Uterus (tissue), 4 donors: ENCODE results near the gene ABCC2. TPM values are rescaled to one million over a fixed set of nuclear protein-coding genes. Genes with fewer than 3 reads are reported as not detected.
A peak's percentile ranks its signal among the peaks of the same experiment; 100 is the strongest.
"Not testable (repeated sequence)": the region's sequence is repeated elsewhere in the genome, so short reads cannot be mapped to it uniquely, and the experiment has no call there.

ENCODE experiments used
- DNase-seq, 2 donors: peaks; one replicate each; pipeline ENCODE4 v3.0.0-alpha.2; 2019 to 2020
- H3K27ac ChIP-seq, 2 donors: fragments of 200-600 bp; sonication (generic); 1 replicate in 1 of 2; 2 replicates in 1 of 2; pipeline ENCODE4 v1.5.1; 2016 to 2018
- H3K27me3 ChIP-seq, 2 donors: fragments of 200-600 bp; sonication (generic); one replicate each; pipeline ENCODE4 v1.5.1; 2018 to 2019; ENCODE audit warnings: control low read depth in 1 of 2
- H3K36me3 ChIP-seq, 2 donors: fragments of 200-600 bp; sonication (generic); one replicate each; pipeline ENCODE4 v1.5.1; 2019; ENCODE audit warnings: control low read depth in 1 of 2
- H3K4me1 ChIP-seq, 2 donors: fragments of 200-600 bp; sonication (generic); one replicate each; pipeline ENCODE4 v1.5.1; 2018 to 2019; ENCODE audit warnings: control low read depth in 1 of 2
- H3K4me3 ChIP-seq, 2 donors: fragments of 200-600 bp; sonication (generic); 1 replicate in 1 of 2; 2 replicates in 1 of 2; pipeline ENCODE4 v1.5.1; 2018 to 2019; ENCODE audit warnings: mild to moderate bottlenecking in 1 of 2
- H3K9me3 ChIP-seq, 2 donors: fragments of 200-600 bp; sonication (generic); one replicate each; pipeline ENCODE4 v1.5.1; 2019; ENCODE audit warnings: control low read depth in 1 of 2
- POLR2A ChIP-seq, 2 donors: fragments of 450-650 bp; IDR thresholded peaks; one replicate each; pipeline ENCODE4 v1.6.1; 2016; ENCODE audit warnings: antibody characterized with exemption in 2 of 2, mild to moderate bottlenecking in 1 of 2, moderate library complexity in 1 of 2
- intact Hi-C: fragments of 100-400 bp; cut with DNase I; formaldehyde crosslinking; loops from one replicate; pipeline ENCODE4 v1.15.1; 2023; ENCODE audit warnings: low total_unique reads
- total RNA-seq, 4 donors: library from RNA; depleted of rRNA in 3 of 4; stranded (reverse); fragments of >200 nt in 3 of 4; gene quantifications; one replicate each; pipeline versions ENCODE4 v1.1.0 to v1.2.4, GENCODE V29; 2014 to 2023
- TF ChIP-seq, protein P1 (sequence below), 4 experiments: fragments of 200-600 bp in 2 of 4; fragments of 450-650 bp in 2 of 4; sonication (generic) in 2 of 4; IDR thresholded peaks; one replicate each; pipeline ENCODE4 v1.5.1; 2016 to 2019; ENCODE audit warnings: antibody characterized with exemption in 4 of 4, mild to moderate bottlenecking in 2 of 4, moderate library complexity in 1 of 4
- donor health status: DM: yes; HTN: yes; CAD: no.

Gene ABCC2
- 1 to 10 TPM in 3 of 4 donors, under 1 TPM in 1; 0.29 to 3.0 (median 1.2) TPM for total RNA-seq

DNA sequence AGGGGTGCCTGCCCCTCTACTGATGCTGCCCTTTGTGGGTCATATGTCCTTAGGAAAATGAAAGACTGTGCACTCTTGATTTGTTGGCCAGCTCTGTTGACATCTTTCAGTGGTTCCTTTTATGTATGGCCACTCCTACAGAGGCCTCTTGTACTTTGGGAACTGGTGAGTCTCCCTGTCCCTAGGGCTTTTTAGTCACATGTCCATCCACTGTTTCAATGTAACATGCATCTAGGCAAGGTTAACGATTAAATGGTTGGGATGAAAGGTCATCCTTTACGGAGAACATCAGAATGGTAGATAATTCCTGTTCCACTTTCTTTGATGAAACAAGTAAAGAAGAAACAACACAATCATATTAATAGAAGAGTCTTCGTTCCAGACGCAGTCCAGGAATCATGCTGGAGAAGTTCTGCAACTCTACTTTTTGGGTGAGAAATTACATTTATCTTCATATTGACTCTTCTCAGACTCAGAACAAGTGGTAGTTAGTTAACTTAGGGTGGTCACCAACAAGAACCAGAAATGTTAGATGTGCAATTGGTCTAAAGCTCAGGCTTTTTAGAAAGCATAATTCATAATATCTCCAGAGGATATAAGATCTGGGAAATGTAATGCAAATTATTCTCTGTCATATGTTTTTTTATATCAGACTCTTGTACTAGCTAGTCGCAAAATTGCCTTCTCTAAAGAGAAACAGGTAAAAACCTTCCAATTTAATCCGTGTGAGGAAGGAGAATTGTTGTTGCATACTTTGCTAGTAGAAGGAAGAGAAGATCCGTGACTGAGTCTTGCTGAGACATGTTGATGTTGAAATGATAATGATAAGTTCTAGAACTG lies at the start of gene ABCC2:
Gene ABCC2 (plus strand): TSS at position 194 of the 840 bp plus-strand sequence. CDS start 205 bp downstream, at position 399.
- TF ChIP-seq, protein P1, sequence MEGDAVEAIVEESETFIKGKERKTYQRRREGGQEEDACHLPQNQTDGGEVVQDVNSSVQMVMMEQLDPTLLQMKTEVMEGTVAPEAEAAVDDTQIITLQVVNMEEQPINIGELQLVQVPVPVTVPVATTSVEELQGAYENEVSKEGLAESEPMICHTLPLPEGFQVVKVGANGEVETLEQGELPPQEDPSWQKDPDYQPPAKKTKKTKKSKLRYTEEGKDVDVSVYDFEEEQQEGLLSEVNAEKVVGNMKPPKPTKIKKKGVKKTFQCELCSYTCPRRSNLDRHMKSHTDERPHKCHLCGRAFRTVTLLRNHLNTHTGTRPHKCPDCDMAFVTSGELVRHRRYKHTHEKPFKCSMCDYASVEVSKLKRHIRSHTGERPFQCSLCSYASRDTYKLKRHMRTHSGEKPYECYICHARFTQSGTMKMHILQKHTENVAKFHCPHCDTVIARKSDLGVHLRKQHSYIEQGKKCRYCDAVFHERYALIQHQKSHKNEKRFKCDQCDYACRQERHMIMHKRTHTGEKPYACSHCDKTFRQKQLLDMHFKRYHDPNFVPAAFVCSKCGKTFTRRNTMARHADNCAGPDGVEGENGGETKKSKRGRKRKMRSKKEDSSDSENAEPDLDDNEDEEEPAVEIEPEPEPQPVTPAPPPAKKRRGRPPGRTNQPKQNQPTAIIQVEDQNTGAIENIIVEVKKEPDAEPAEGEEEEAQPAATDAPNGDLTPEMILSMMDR (IDR thresholded peaks at IDR 0.05) = no peak
- TF ChIP-seq POLR2A (IDR thresholded peaks at IDR 0.05) = no peak
- DNase-seq = no peak
- no peaks in the 10 kb centered on the region for H3K4me1 ChIP-seq
- H3K9me3 ChIP-seq = no peaks in the 10 kb centered on the region
- no peaks in the 10 kb centered on the region for H3K27me3 ChIP-seq
- H3K4me3 ChIP-seq = no peak within 1 kb of the TSS
- no peaks in the 10 kb centered on the region for H3K36me3 ChIP-seq
- intact Hi-C loops = no loop called here
- H3K27ac ChIP-seq = no peak within 1 kb of the TSS

DNA sequence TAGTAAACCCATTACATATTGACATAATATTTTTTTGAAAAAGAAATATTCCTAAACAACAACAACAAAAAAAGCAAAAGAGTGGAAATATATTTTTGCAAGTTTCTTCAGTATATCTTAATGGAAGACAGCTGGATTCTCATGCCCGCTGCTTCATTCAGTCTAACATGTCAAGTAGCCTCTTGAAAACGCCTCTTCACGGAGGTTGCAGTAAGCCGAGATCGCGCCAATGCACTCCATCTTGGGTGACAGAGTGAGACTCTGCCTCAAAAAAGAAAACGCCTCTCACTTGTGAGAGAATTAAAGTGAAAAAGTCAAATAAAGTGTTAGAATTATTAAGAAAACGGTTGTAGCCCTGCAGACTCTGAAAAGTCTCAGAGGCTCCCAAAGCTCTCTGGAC lies 49.1 kb upstream of the ABCC2 start:
- no peak for TF ChIP-seq POLR2A (IDR thresholded peaks at IDR 0.05)
- TF ChIP-seq, protein P1 (IDR thresholded peaks at IDR 0.05) = no peak
- Histone ChIP-seq H3K4me3 (peak overlapping the region in 1 of 2 donors; percentile 90), H3K4me1 (peaks cover 0 to 6% of the 10 kb centered on the region in 2 donors), H3K36me3 (no peaks in the 10 kb centered on the region), H3K9me3 (no peaks in the 10 kb centered on the region), H3K27ac (no peak overlapping the region), H3K27me3 (no peaks in the 10 kb centered on the region)
- intact Hi-C loops = no loop called here
- no peak for DNase-seq

DNA sequence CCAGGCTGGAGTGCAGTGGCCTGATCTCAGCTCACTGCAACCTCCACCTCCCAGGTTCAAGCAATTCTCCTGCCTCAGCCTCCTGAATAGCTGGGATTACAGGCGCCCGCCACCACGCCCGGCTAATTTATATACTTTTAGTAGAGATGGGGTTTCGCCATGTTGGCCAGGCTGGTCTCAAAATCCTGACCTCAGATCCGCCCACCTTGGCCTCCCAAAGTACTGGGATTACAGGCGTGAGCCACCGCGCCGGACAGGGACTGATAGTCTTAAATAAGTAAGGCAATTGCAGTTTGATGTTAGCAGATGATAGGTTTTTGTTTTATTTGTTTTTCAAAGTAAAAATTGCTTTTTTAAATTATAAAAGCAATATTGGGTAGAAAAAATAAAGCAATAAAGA lies 48.3 kb upstream of the ABCC2 start:
- H3K27ac ChIP-seq, H3K4me3 ChIP-seq, intact Hi-C loops, DNase-seq, H3K9me3 ChIP-seq, H3K36me3 ChIP-seq, H3K27me3 ChIP-seq, H3K4me1 ChIP-seq: not testable (repeated sequence)

DNA sequence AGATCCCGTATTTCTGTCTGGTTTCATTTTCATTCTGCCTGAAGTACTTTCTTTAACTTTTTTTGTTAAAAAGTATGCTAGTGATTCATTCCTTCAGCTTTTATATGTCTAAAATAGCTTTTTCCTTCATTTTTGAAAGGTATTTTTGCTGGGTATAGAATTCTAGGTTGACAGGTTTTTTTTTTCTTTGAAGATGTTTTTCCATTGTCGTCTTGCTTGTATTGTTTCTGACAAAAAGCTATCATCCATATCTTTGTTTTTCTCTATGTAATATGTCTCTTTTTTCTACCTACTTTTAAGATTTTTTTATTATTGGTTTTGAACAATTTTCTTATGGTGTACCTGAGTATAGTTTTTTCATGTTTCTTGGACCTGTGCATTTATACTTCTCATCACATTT lies 42.2 kb upstream of the ABCC2 start:
- no peak overlapping the region for H3K27ac ChIP-seq
- H3K4me3 ChIP-seq = no peak overlapping the region
- H3K27me3 ChIP-seq = no peaks in the 10 kb centered on the region
- H3K4me1 ChIP-seq = no peaks in the 10 kb centered on the region
- TF ChIP-seq POLR2A (IDR thresholded peaks at IDR 0.05) = no peak
- TF ChIP-seq, protein P1 (IDR thresholded peaks at IDR 0.05) = no peak
- H3K9me3 ChIP-seq = peaks cover 0 to 7% of the 10 kb centered on the region in 2 donors
- H3K36me3 ChIP-seq = no peaks in the 10 kb centered on the region
- DNase-seq = no peak
- intact Hi-C loops = no loop called here

DNA sequence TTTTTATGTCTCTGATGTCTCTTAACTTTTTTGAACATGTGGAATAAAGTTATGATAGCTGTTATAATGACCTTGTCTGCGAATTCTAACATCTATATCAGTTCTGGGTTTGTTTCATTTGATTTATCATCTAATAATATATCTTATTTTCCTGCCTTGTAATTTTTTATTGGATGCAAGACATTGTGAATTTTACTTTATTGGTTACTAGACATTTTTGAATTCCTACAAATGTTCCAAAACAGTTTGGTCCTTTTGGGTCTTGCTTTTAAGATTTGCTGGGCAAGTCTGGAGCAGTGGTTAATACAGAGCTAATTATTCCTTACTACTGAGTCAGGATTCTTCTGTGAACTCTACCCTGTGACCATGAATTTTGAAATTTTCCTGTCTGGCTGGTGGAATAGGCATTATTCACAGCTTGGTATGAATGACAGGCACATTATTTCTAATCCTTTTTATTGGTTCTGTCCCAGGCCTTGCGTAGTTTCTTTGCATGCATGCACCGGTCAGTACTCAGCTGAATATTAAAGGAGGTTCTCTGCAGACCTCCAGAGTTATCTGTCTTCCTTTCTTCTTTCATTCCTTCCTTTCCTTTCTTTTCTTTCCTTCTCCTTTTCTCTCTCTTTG lies 41.4 kb upstream of the ABCC2 start:
- Histone ChIP-seq H3K27me3 (no peaks in the 10 kb centered on the region), H3K4me3 (no peak overlapping the region), H3K4me1 (no peaks in the 10 kb centered on the region), H3K27ac (no peak overlapping the region), H3K9me3 (peaks cover 0 to 7% of the 10 kb centered on the region in 2 donors), H3K36me3 (no peaks in the 10 kb centered on the region)
- intact Hi-C loops = no loop called here
- TF ChIP-seq, protein P1 (IDR thresholded peaks at IDR 0.05) = no peak
- no peak for TF ChIP-seq POLR2A (IDR thresholded peaks at IDR 0.05)
- DNase-seq = no peak
